ENCODE measurements around the gene ANXA3.

The ANXA3 gene

DNA sequence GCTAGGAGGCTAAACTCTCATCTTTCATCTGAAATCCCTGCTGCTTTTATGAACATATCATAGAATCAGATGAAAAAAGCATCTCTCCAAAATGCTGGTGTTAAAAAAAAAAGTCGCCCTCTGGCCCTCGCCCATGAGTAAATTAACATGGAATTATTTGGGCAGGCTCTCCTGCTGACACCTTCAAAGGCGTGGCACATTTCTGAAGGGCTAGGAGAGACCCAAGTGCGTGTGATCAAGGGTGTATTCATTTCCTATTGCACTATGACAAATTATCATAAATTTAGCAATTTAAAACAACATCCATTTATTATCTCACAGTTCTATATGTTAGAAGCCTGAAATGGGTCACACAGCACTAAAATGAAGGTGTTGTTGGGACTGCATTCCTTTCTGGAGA lies 5.1 kb downstream of the ANXA3 start:
- H4K20me1 ChIP-seq (ENCODE audit: insufficient read depth, low read length), result no peaks in the 10 kb centered on the region
- no peaks in the 10 kb centered on the region for H3K79me2 ChIP-seq (ENCODE audit: low read length)
- H3K9ac ChIP-seq (ENCODE audit: low read length), result no peak overlapping the region
- H3K9me2 ChIP-seq (replicated peaks; ENCODE audit: insufficient read depth, low read length), result no peaks in the 10 kb centered on the region
- no peaks in the 10 kb centered on the region for H3K4me1 ChIP-seq (ENCODE audit: low read length)
- no peak overlapping the region for H3K27ac ChIP-seq (ENCODE audit: low read length)
- no peak for DNase-seq
- H3F3A ChIP-seq (ENCODE audit: insufficient read depth, low read length), result no peaks in the 10 kb centered on the region
- TF ChIP-seq EZH2phosphoT487 (IDR thresholded peaks at IDR 0.05; ENCODE audit: low read length) (no peak), EZH2 (optimal IDR thresholded peaks at IDR 0.05; ENCODE audit: low read depth, low read length) (no peak)
- TF ChIP-seq, protein P1, sequence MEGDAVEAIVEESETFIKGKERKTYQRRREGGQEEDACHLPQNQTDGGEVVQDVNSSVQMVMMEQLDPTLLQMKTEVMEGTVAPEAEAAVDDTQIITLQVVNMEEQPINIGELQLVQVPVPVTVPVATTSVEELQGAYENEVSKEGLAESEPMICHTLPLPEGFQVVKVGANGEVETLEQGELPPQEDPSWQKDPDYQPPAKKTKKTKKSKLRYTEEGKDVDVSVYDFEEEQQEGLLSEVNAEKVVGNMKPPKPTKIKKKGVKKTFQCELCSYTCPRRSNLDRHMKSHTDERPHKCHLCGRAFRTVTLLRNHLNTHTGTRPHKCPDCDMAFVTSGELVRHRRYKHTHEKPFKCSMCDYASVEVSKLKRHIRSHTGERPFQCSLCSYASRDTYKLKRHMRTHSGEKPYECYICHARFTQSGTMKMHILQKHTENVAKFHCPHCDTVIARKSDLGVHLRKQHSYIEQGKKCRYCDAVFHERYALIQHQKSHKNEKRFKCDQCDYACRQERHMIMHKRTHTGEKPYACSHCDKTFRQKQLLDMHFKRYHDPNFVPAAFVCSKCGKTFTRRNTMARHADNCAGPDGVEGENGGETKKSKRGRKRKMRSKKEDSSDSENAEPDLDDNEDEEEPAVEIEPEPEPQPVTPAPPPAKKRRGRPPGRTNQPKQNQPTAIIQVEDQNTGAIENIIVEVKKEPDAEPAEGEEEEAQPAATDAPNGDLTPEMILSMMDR (IDR thresholded peaks at IDR 0.05; ENCODE audit: low read length), result no peak
- no peak overlapping the region for H3K4me2 ChIP-seq (ENCODE audit: low read depth, low read length)
- no peak overlapping the region for H3K4me3 ChIP-seq (ENCODE audit: low read length)
- no peaks in the 10 kb centered on the region for H3K27me3 ChIP-seq (replicated peaks; ENCODE audit: insufficient read depth, low read length)
- H2AFZ ChIP-seq (ENCODE audit: low read length), result no peak overlapping the region
- H3K9me3 ChIP-seq (replicated peaks; ENCODE audit: insufficient read depth, low read length), result no peaks in the 10 kb centered on the region
- H3K36me3 ChIP-seq (replicated peaks; ENCODE audit: insufficient read depth, low read length), result no peaks in the 10 kb centered on the region

- H2AFZ ChIP-seq (ENCODE audit: low read length), result no peak overlapping the region
- no peaks in the 10 kb centered on the region for H4K20me1 ChIP-seq (ENCODE audit: insufficient read depth, low read length)
- no peak overlapping the region for H3K27ac ChIP-seq (ENCODE audit: low read length)
- TF ChIP-seq EZH2 (optimal IDR thresholded peaks at IDR 0.05; ENCODE audit: low read depth, low read length) (no peak), EZH2phosphoT487 (IDR thresholded peaks at IDR 0.05; ENCODE audit: low read length) (no peak)
- TF ChIP-seq, protein P1 (IDR thresholded peaks at IDR 0.05; ENCODE audit: low read length), result no peak
- H3K9me2 ChIP-seq (replicated peaks; ENCODE audit: insufficient read depth, low read length), result no peaks in the 10 kb centered on the region
- no peak overlapping the region for H3K4me3 ChIP-seq (ENCODE audit: low read length)
- no peak for DNase-seq
- H3F3A ChIP-seq (ENCODE audit: insufficient read depth, low read length), result no peaks in the 10 kb centered on the region
- no peaks in the 10 kb centered on the region for H3K79me2 ChIP-seq (ENCODE audit: low read length)
- H3K4me1 ChIP-seq (ENCODE audit: low read length), result no peaks in the 10 kb centered on the region
- no peaks in the 10 kb centered on the region for H3K36me3 ChIP-seq (replicated peaks; ENCODE audit: insufficient read depth, low read length)
- no peaks in the 10 kb centered on the region for H3K9me3 ChIP-seq (replicated peaks; ENCODE audit: insufficient read depth, low read length)
- H3K27me3 ChIP-seq (replicated peaks; ENCODE audit: insufficient read depth, low read length), result no peaks in the 10 kb centered on the region
- H3K4me2 ChIP-seq (ENCODE audit: low read depth, low read length), result no peak overlapping the region
- no peak overlapping the region for H3K9ac ChIP-seq (ENCODE audit: low read length)
Observed at GRCh38 chr4:78557841-78558240, 6.3 kb downstream of the ANXA3 start.

DNA sequence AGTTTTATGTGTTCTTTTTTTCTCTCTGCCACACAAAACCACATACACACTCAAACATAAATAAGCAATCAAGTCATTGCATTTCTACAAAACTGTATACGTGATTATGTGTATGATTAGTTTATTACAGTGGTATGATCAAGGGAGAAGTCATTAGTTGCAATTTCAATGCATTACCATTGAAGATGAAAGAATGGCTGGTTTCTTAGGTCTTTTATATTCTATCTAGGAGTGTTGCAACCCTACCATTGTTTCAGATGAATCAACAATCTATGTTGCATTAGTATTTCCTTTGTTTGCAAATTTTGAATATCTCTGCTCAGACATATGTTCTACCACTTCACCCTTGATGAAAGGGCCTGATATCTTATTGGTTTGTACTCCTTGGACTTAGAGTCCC lies 6.8 kb downstream of the ANXA3 start:
- no peaks in the 10 kb centered on the region for H3K36me3 ChIP-seq (replicated peaks; ENCODE audit: insufficient read depth, low read length)
- no peaks in the 10 kb centered on the region for H3K27me3 ChIP-seq (replicated peaks; ENCODE audit: insufficient read depth, low read length)
- H3K9me3 ChIP-seq (replicated peaks; ENCODE audit: insufficient read depth, low read length), result no peaks in the 10 kb centered on the region
- H3K79me2 ChIP-seq (ENCODE audit: low read length), result no peaks in the 10 kb centered on the region
- H3K4me3 ChIP-seq (ENCODE audit: low read length), result no peak overlapping the region
- no peak overlapping the region for H2AFZ ChIP-seq (ENCODE audit: low read length)
- no peak overlapping the region for H3K27ac ChIP-seq (ENCODE audit: low read length)
- H3K9ac ChIP-seq (ENCODE audit: low read length), result no peak overlapping the region
- H3F3A ChIP-seq (ENCODE audit: insufficient read depth, low read length), result no peaks in the 10 kb centered on the region
- H4K20me1 ChIP-seq (ENCODE audit: insufficient read depth, low read length), result no peaks in the 10 kb centered on the region
- TF ChIP-seq EZH2phosphoT487 (IDR thresholded peaks at IDR 0.05; ENCODE audit: low read length), result no peak
- TF ChIP-seq, protein P1 (IDR thresholded peaks at IDR 0.05; ENCODE audit: low read length), result no peak
- TF ChIP-seq EZH2 (optimal IDR thresholded peaks at IDR 0.05; ENCODE audit: low read depth, low read length), result no peak
- DNase-seq, result no peak
- no peak overlapping the region for H3K4me2 ChIP-seq (ENCODE audit: low read depth, low read length)
- H3K9me2 ChIP-seq (replicated peaks; ENCODE audit: insufficient read depth, low read length), result no peaks in the 10 kb centered on the region
- H3K4me1 ChIP-seq (ENCODE audit: low read length), result no peaks in the 10 kb centered on the region
